Measurements from ENCODE around the gene PLCB1.

- TF ChIP-seq CTCF (IDR thresholded peaks at IDR 0.05): no peak
- no peak for TF ChIP-seq TEAD4 (CRISPR knock-in tag; IDR thresholded peaks at IDR 0.05)
- TF ChIP-seq ELF4 (CRISPR knock-in tag; IDR thresholded peaks at IDR 0.05; ENCODE audit: low read depth): no peak
- no peak for TF ChIP-seq CBFB (CRISPR knock-in tag; IDR thresholded peaks at IDR 0.05; ENCODE audit: low read depth)
- TF ChIP-seq ATF1 (CRISPR knock-in tag; IDR thresholded peaks at IDR 0.05): no peak
- TF ChIP-seq FOXK1 (CRISPR knock-in tag; IDR thresholded peaks at IDR 0.05): no peak
- no peak for TF ChIP-seq NFE2L1 (CRISPR knock-in tag; IDR thresholded peaks at IDR 0.05)
- TF ChIP-seq KAT7 (CRISPR knock-in tag; IDR thresholded peaks at IDR 0.05; ENCODE audit: borderline replicate concordance): no peak
- no peak for TF ChIP-seq CREM (CRISPR knock-in tag; IDR thresholded peaks at IDR 0.05)
- TF ChIP-seq RORB (CRISPR knock-in tag; IDR thresholded peaks at IDR 0.05): no peak
- TF ChIP-seq USF1 (CRISPR knock-in tag; IDR thresholded peaks at IDR 0.05): no peak
Observed at GRCh38 chr20:8094850-8095249, 37.2 kb upstream of the PLCB1 start.

All from WTC11 (cell line).